Skeletal muscle tissue (tissue), 4 donors: ENCODE measurements around the gene FMR1. TPM values are rescaled to one million over a fixed set of nuclear protein-coding genes. Genes with fewer than 3 reads are reported as not detected.

Source experiments
- H3K27ac ChIP-seq: one replicate; pipeline ENCODE4 v1.7.0; 2013; ENCODE audit warnings: mild to moderate bottlenecking, low read depth, low read length, inconsistent platforms
- H3K27me3 ChIP-seq, 3 donors: one replicate each; pipeline ENCODE4 v1.7.0; 2013; ENCODE audit warnings: low read length in 3 of 3; ENCODE audit not compliant: control insufficient read depth in 3 of 3, insufficient read depth in 3 of 3
- H3K36me3 ChIP-seq, 3 donors: one replicate each; pipeline ENCODE4 v1.7.0; 2013; ENCODE audit warnings: low read length in 3 of 3; ENCODE audit not compliant: control insufficient read depth in 3 of 3, insufficient read depth in 3 of 3
- H3K4me1 ChIP-seq, 3 donors: one replicate each; pipeline ENCODE4 v1.7.0; 2013; ENCODE audit warnings: low read length in 3 of 3, mild to moderate bottlenecking in 3 of 3; ENCODE audit not compliant: control insufficient read depth in 3 of 3, insufficient read depth in 3 of 3
- H3K4me3 ChIP-seq, 3 donors: one replicate each; pipeline ENCODE4 v1.7.0; 2013; ENCODE audit warnings: low read length in 3 of 3
- H3K9ac ChIP-seq, 3 donors: one replicate each; pipeline ENCODE4 v1.7.0; 2013; ENCODE audit warnings: low read length in 3 of 3, mild to moderate bottlenecking in 3 of 3, moderate library complexity in 2 of 3, low read depth in 1 of 3
- H3K9me3 ChIP-seq, 3 donors: one replicate each; pipeline ENCODE4 v1.7.0; 2013; ENCODE audit warnings: low read length in 3 of 3; ENCODE audit not compliant: control insufficient read depth in 3 of 3
- total RNA-seq: library from RNA; depleted of rRNA; stranded (reverse); fragments of >200 nt; gene quantifications from one replicate; pipeline ENCODE4 v1.2.3, GENCODE V29; 2014
- donor health status: Osteomylitis.

FMR1 gene
- total RNA-seq, 1 donor from 2014 or later: 33.9 TPM

DNA sequence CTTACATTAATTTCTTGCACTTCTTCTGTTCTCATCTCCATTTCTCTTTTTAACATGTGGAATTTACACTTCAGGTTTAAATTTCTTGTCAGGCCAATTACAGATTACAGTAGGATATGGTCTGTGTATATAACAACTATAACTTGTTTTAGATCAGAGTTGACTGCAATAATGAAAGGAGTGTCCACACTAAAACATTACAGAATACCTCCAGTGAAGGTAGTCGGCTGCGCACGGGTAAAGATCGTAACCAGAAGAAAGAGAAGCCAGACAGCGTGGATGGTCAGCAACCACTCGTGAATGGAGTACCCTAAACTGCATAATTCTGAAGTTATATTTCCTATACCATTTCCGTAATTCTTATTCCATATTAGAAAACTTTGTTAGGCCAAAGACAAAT lies 36.8 kb downstream of the FMR1 start:
- H3K9ac ChIP-seq: no peak overlapping the region
- peaks cover 9 to 17% (median 17%) of the 10 kb centered on the region in 3 donors for H3K36me3 ChIP-seq
- no peaks in the 10 kb centered on the region for H3K4me1 ChIP-seq
- no peaks in the 10 kb centered on the region for H3K9me3 ChIP-seq
- H3K4me3 ChIP-seq: no peak overlapping the region
- no peaks in the 10 kb centered on the region for H3K27me3 ChIP-seq
- no peak overlapping the region for H3K27ac ChIP-seq

DNA sequence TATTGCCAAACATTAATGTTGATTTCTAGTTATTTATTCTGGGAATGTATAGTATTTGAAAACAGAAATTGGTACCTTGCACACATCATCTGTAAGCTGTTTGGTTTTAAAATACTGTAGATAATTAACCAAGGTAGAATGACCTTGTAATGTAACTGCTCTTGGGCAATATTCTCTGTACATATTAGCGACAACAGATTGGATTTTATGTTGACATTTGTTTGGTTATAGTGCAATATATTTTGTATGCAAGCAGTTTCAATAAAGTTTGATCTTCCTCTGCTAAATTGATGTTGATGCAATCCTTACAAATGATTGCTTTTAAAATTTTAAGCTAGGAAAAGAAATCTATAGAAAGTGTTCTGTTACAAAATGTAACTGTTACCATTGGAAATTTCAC lies 38.6 kb downstream of the FMR1 start:
- H3K27ac ChIP-seq: no peak overlapping the region
- H3K4me3 ChIP-seq: no peak overlapping the region
- H3K9me3 ChIP-seq: no peaks in the 10 kb centered on the region
- no peak overlapping the region for H3K9ac ChIP-seq
- no peaks in the 10 kb centered on the region for H3K27me3 ChIP-seq
- H3K4me1 ChIP-seq: no peaks in the 10 kb centered on the region
- H3K36me3 ChIP-seq: peaks cover 4 to 7% (median 7%) of the 10 kb centered on the region in 3 donors

DNA sequence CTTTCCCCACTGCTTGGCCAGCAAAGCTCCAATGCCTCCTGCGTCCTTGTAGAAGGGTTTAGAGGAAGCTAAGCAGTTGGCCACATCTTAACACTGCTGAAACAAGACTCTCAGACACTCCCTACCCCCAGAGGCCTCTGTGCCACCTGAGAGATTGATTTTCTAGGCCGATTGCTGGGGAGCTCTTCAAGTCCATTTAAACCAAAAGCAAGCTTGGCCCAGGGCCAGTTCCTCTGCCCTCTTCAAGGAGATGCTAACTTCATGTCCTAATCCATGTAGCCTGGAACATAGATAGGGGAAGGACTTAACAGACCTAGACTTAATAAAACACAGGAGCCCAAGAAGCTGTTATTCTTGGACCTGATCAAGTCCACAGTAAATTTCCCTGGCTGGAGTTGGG lies 42.3 kb downstream of the FMR1 start:
- Histone ChIP-seq H3K36me3 (peaks cover 0 to 2% (median 0%) of the 10 kb centered on the region in 3 donors), H3K4me1 (no peaks in the 10 kb centered on the region), H3K4me3 (no peak overlapping the region), H3K9me3 (no peaks in the 10 kb centered on the region), H3K27ac (no peak overlapping the region), H3K9ac (no peak overlapping the region), H3K27me3 (no peaks in the 10 kb centered on the region)

DNA sequence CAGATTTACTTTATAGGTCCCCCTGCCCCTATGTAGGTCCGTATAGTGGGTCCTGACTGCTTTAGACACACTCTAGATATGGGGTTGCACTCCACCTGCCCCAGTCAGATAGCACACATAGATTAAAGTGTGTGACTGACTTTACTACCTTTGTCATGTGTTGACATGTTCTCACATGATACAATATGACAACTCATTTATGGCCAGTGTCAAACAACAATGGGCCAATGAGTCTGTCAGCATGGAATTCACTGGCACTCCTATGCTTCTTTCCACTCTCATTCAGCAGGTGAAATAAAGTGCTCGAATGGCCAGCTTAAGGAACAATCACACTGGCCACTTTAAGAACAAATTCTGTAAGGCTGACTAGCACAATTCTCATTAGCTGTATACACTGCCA lies 45.6 kb downstream of the FMR1 start:
- Histone ChIP-seq H3K9me3 (no peaks in the 10 kb centered on the region), H3K27ac (no peak overlapping the region), H3K27me3 (no peaks in the 10 kb centered on the region), H3K9ac (no peak overlapping the region), H3K36me3 (no peaks in the 10 kb centered on the region), H3K4me3 (no peak overlapping the region), H3K4me1 (no peaks in the 10 kb centered on the region)

DNA sequence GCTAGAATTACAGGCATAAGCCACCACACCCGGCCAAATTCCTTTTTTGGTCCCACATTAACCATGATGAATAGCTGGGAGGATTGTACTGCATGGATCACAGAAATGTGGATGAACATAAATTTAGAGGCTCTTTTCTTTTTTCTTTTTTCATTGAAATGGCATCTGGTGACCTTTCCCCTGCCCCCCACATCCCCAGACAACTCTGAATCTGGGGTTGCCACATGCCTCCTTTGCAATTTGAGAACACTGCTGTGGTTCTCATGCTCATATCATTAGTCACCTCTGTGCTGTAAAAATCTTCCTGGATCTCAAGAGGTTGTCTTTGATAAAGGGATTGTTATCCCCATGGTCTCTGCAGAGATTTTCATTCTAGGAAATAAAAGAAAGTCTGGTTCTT lies 46.6 kb downstream of the FMR1 start:
- H3K4me3 ChIP-seq: no peak overlapping the region
- no peaks in the 10 kb centered on the region for H3K9me3 ChIP-seq
- H3K27me3 ChIP-seq: no peaks in the 10 kb centered on the region
- H3K4me1 ChIP-seq: no peaks in the 10 kb centered on the region
- no peaks in the 10 kb centered on the region for H3K36me3 ChIP-seq
- no peak overlapping the region for H3K27ac ChIP-seq
- no peak overlapping the region for H3K9ac ChIP-seq

DNA sequence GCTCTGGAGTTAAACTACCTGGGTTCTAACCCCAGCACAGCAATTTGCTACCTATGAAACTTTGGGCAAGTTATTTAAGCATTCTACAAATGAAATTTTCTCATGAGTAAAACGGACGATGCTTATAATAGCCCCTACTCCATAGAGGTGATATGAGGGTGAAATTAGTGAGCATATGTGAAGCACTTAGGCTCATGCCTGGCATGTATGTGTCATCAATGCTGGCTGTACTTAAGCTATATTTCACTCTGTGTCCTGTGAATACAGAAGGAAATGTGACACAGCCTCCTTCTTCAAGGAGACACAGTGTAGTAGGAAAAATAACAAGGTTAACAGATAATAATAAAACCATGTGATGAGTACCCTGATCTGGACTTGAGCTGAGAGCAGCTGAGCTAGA lies 49.0 kb downstream of the FMR1 start:
- no peaks in the 10 kb centered on the region for H3K36me3 ChIP-seq
- no peak overlapping the region for H3K27ac ChIP-seq
- no peak overlapping the region for H3K9ac ChIP-seq
- H3K27me3 ChIP-seq: no peaks in the 10 kb centered on the region
- H3K9me3 ChIP-seq: no peaks in the 10 kb centered on the region
- H3K4me3 ChIP-seq: no peak overlapping the region
- no peaks in the 10 kb centered on the region for H3K4me1 ChIP-seq

DNA sequence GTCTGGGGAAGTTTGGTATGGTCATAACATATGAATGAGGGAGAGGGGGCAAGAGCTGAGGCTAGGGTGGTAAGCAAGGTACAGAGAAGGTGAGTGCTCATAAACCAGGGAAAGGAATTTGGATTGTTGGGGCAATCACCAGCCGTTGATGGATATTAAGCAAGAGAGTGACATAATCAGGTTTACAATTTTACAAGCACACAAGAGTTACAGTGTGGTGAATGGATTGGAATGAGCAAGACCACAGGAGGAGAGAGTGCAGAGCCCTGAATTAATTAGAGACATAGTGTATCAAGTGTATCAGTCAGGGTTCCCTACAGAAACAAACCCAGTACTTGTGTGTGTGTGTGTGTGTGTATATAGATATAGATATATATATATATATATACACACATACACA lies 50.8 kb downstream of the FMR1 start:
- no peak overlapping the region for H3K9ac ChIP-seq
- H3K36me3 ChIP-seq: no peaks in the 10 kb centered on the region
- H3K4me3 ChIP-seq: no peak overlapping the region
- no peaks in the 10 kb centered on the region for H3K27me3 ChIP-seq
- H3K9me3 ChIP-seq: no peaks in the 10 kb centered on the region
- H3K27ac ChIP-seq: no peak overlapping the region
- H3K4me1 ChIP-seq: no peaks in the 10 kb centered on the region

DNA sequence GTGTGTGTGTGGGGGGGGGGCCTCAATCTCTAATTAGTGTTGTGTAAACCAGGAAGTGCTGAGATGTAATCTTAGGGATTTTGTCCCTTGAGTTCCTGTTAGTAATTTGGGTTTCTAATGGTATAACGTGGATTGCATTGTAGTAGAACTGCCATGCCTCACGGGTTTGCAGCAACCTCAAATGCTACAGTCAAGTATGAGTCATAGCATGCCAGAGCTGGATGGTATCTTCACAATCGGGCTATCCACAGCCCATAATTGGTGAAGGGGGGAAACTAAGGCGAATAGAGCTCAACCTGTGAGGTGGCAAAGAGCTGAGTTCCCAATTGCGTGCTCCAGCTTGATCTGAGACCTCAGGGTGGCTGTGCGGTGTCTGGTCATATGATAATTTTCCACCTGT lies 67.2 kb downstream of the FMR1 start:
- Histone ChIP-seq H3K36me3 (no peaks in the 10 kb centered on the region), H3K27ac (no peak overlapping the region), H3K9me3 (no peaks in the 10 kb centered on the region), H3K9ac (no peak overlapping the region), H3K4me3 (no peak overlapping the region), H3K27me3 (no peaks in the 10 kb centered on the region), H3K4me1 (no peaks in the 10 kb centered on the region)

DNA sequence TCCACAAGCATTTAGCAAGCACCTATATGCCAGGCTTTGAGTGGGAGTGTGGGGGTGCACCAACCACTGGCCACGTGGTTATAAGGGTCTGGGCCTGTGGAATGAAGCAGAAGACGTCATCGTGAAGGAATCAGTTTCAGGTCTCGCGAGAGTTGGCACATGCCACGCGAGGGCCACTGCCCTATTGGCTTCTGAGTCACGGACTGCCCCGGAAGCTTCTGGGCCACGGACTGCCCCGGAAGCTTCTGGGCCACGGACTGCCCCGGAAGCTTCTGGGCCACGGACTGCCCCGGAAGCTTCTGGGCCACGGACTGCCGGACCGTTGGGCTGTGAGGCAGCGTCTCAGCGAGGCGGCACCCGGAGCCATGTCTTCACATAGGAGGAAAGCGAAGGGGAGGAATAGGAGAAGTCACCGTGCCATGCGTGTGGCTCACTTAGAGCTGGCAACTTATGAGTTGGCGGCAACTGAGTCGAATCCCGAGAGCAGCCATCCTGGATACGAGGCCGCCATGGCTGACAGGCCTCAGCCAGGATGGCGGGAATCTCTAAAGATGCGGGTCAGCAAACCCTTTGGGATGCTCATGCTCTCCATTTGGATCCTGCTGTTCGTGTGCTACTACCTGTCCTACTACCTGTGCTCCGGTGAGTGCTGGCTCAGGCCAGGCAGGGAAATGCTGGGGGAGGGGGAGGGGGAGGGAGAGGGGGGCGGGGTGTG lies 69.5 kb downstream of the FMR1 start, which contains the start of gene FMR1NB:
Gene FMR1NB, plus strand, starts transcription at position 300 of the 715 bp plus-strand sequence. Its CDS starts 66 bp downstream, at position 366.
- Histone ChIP-seq H3K9me3 (no peaks in the 10 kb centered on the region), H3K36me3 (no peaks in the 10 kb centered on the region), H3K4me1 (no peaks in the 10 kb centered on the region), H3K27ac (no peak within 1 kb of the TSS), H3K27me3 (no peaks in the 10 kb centered on the region), H3K4me3 (no peak within 1 kb of the TSS), H3K9ac (no peak within 1 kb of the TSS)
